GM12878 (cell line): ENCODE data around the gene DMKN. TPM values are rescaled to one million over a fixed set of nuclear protein-coding genes. Genes with fewer than 3 reads are reported as not detected.

Source experiments
- BCL11A ChIP-seq: IDR thresholded peaks from 2 replicates; pipeline ENCODE4 v1.6.1; 2011; ENCODE audit warnings: low read depth, low read length
- BCL3 ChIP-seq: IDR thresholded peaks from 2 replicates; pipeline ENCODE4 v1.6.1; 2011; ENCODE audit warnings: borderline replicate concordance, low read depth, mild to moderate bottlenecking, moderate library complexity, low read length; ENCODE audit not compliant: insufficient read depth, poor library complexity, severe bottlenecking
- CBX3 ChIP-seq: fragments of 200-600 bp; sonication (generic); IDR thresholded peaks from 2 replicates; pipeline ENCODE4 v1.6.1; 2016; ENCODE audit warnings: low read depth, borderline replicate concordance
- CBX5 ChIP-seq: sonication (generic); IDR thresholded peaks from 2 replicates; pipeline ENCODE4 v1.6.1; 2016; ENCODE audit warnings: low read depth, moderate library complexity, mild to moderate bottlenecking, inconsistent platforms
- CTCF ChIP-seq, 3 experiments: IDR thresholded peaks in 2 of 3; conservative IDR thresholded peaks in 1 of 3; 2 replicates each; pipeline ENCODE4 v1.5.1; 2011; ENCODE audit warnings: low read depth in 3 of 3, low read length in 3 of 3, mild to moderate bottlenecking in 3 of 3, control low read depth in 2 of 3, moderate library complexity in 2 of 3, inconsistent platforms in 1 of 3, mixed read lengths in 1 of 3; ENCODE audit not compliant: control insufficient read depth in 2 of 3, insufficient read depth in 1 of 3; ENCODE audit errors: extremely low read depth in 1 of 3
- E2F8 ChIP-seq: fragments of 450-650 bp; IDR thresholded peaks from 2 replicates; pipeline ENCODE4 v1.6.1; 2018; ENCODE audit warnings: mild to moderate bottlenecking, low read depth, moderate library complexity; ENCODE audit not compliant: partially characterized antibody
- EZH2 ChIP-seq: IDR thresholded peaks from 2 replicates; pipeline ENCODE4 v1.6.1; 2012; ENCODE audit warnings: low read depth, mild to moderate bottlenecking, control low read depth, inconsistent platforms, low read length, borderline replicate concordance; ENCODE audit not compliant: control insufficient read depth
- FOS ChIP-seq: IDR thresholded peaks from 3 replicates; pipeline ENCODE4 v1.6.1; 2011; ENCODE audit warnings: borderline replicate concordance; ENCODE audit not compliant: insufficient read length; ENCODE audit errors: extremely low read depth
- GATAD2B ChIP-seq: fragments of 450-650 bp; conservative IDR thresholded peaks from 2 replicates; pipeline ENCODE4 v1.6.1; 2017; ENCODE audit warnings: low read depth, mild to moderate bottlenecking, moderate library complexity
- HDGF ChIP-seq: fragments of 450-650 bp; IDR thresholded peaks from 2 replicates; pipeline ENCODE4 v1.6.1; 2016; ENCODE audit warnings: antibody characterized with exemption
- IRF5 ChIP-seq: fragments of 450-650 bp; IDR thresholded peaks from 2 replicates; pipeline ENCODE4 v1.6.1; 2017; ENCODE audit warnings: borderline replicate concordance
- JUND ChIP-seq: IDR thresholded peaks from 2 replicates; pipeline ENCODE4 v1.6.1; 2012; ENCODE audit warnings: low read depth, mild to moderate bottlenecking, low read length, improper control_type of control experiment, moderate library complexity
- MYB ChIP-seq: fragments of 150-350 bp; IDR thresholded peaks from 2 replicates; pipeline ENCODE4 v1.6.1; 2014; ENCODE audit warnings: mild to moderate bottlenecking, low read depth, low read length, borderline replicate concordance
- MYC ChIP-seq: IDR thresholded peaks from 2 replicates; pipeline ENCODE4 v1.6.1; 2011; ENCODE audit warnings: mild to moderate bottlenecking, low read length, moderate library complexity, inconsistent platforms; ENCODE audit not compliant: insufficient read depth, insufficient replicate concordance, insufficient read length, severe bottlenecking
- NFXL1 ChIP-seq: fragments of 450-650 bp; IDR thresholded peaks from 2 replicates; pipeline ENCODE4 v1.6.1; 2017; ENCODE audit warnings: antibody characterized with exemption, mild to moderate bottlenecking, borderline replicate concordance
- RB1 ChIP-seq: fragments of 450-650 bp; formaldehyde crosslinking; IDR thresholded peaks from 2 replicates; pipeline ENCODE4 v1.6.1; 2017; ENCODE audit warnings: mild to moderate bottlenecking, borderline replicate concordance
- SMAD5 ChIP-seq: IDR thresholded peaks from 2 replicates; pipeline ENCODE4 v1.6.1; 2016; ENCODE audit warnings: antibody characterized with exemption, low read depth
- SMC3 ChIP-seq: IDR thresholded peaks from 2 replicates; pipeline ENCODE4 v1.6.1; 2011; ENCODE audit warnings: low read length, improper control_type of control experiment, borderline replicate concordance
- TAF1 ChIP-seq: IDR thresholded peaks from 2 replicates; pipeline ENCODE4 v1.6.1; 2011; ENCODE audit warnings: mild to moderate bottlenecking, low read depth, low read length, borderline replicate concordance
- TARDBP ChIP-seq: IDR thresholded peaks from 2 replicates; pipeline ENCODE4 v1.6.1; 2016; ENCODE audit warnings: borderline replicate concordance
- ZNF384 ChIP-seq: IDR thresholded peaks from 2 replicates; pipeline ENCODE4 v1.6.1; 2012; ENCODE audit warnings: low read depth, mild to moderate bottlenecking, low read length, improper control_type of control experiment, borderline replicate concordance
- polyA plus RNA-seq, 11 experiments: library from polyadenylated mRNA; depleted of rRNA in 4 of 11; unstranded in 6 of 11; stranded (reverse) in 5 of 11; fragments of >200 nt; fragmentation: Nextera tagmentation in 4 of 11; fragmentation: Illumina TruSeq in 1 of 11; extraction: Ambion mirVana in 4 of 11; extraction: Trizol in 1 of 11; gene quantifications; 1 replicate in 1 of 11; 2 replicates in 10 of 11; pipeline versions ENCODE4 v1.2.1 to v1.2.3, GENCODE V29; 2011 to 2016; ENCODE audit warnings: inconsistent platforms in 2 of 11, missing spikeins in 2 of 11, low read depth in 1 of 11
- total RNA-seq, 4 experiments: library from RNA; depleted of rRNA in 3 of 4; stranded (reverse); fragments of >200 nt in 3 of 4; fragmentation: Illumina TruSeq in 1 of 4; extraction: Trizol in 1 of 4; gene quantifications; 2 replicates each; pipeline versions ENCODE4 v1.2.1 to v1.2.3, GENCODE V29; 2013 to 2021

The DMKN gene
- total and polyA plus RNA-seq, 10 of the 15 experiments (the other 5 are each of a cell fraction or from before 2014, with no cell fraction given), result 36.4 to 114 (median 58.6) TPM

GRCh38 chr19:35509861-35510625 lies 3.4 kb downstream of the DMKN start (continued):
- no peak for TF ChIP-seq IRF5
- peak; percentile 82 for TF ChIP-seq SMC3
- TF ChIP-seq JUND, result no peak
- TF ChIP-seq TAF1, result peak; percentile 53; the same call in 1 of the 2 replicates
- TF ChIP-seq E2F8, result no peak
- no peak for TF ChIP-seq CBX3
- TF ChIP-seq BCL3, result no peak
- no peak for TF ChIP-seq CBX5
- no peak for TF ChIP-seq BCL11A
- peak; percentile 46; the same call in 1 of the 2 replicates for TF ChIP-seq GATAD2B
- no peak for TF ChIP-seq TARDBP
- peak; percentile 96; a peak in 5 of 6 replicates for TF ChIP-seq CTCF (IDR thresholded peaks at IDR 0.05 in 2 of 3, conservative IDR thresholded peaks at IDR 0.05 in 1 of 3; ENCODE audit: control insufficient read depth in 2 of 3, extremely low read depth in 1 of 3, insufficient read depth in 1 of 3, low read depth in 3 of 3, low read length in 3 of 3)
- no peak for TF ChIP-seq FOS
- TF ChIP-seq SMAD5, result no peak
- no peak for TF ChIP-seq ZNF384
- no peak for TF ChIP-seq HDGF
- no peak for TF ChIP-seq NFXL1
- TF ChIP-seq MYB, result no peak
- TF ChIP-seq RB1, result no peak
- TF ChIP-seq EZH2, result no peak
- no peak for TF ChIP-seq MYC
